ENCODE results near the gene IL15RA.

The IL15RA gene

GRCh38 chr10:5935628-5936027 is 41.7 kb downstream of the IL15RA start:
- no peak for TF ChIP-seq CTCF (IDR thresholded peaks at IDR 0.05)

- TF ChIP-seq CTCF (IDR thresholded peaks at IDR 0.05): no peak
These were observed 43.3 kb downstream of the IL15RA start for GRCh38 chr10:5933909-5934546.

GRCh38 chr10:5932345-5932744 is 45.0 kb downstream of the IL15RA start:
- TF ChIP-seq CTCF (IDR thresholded peaks at IDR 0.05): no peak

GRCh38 chr10:5930272-5930671 is 47.1 kb downstream of the IL15RA start:
- no peak for TF ChIP-seq CTCF (IDR thresholded peaks at IDR 0.05)

- no peak for TF ChIP-seq CTCF (IDR thresholded peaks at IDR 0.05)
These were observed 47.9 kb downstream of the IL15RA start for GRCh38 chr10:5929442-5929841.

- no peak for TF ChIP-seq CTCF (IDR thresholded peaks at IDR 0.05)
These were observed 50.0 kb downstream of the IL15RA start for GRCh38 chr10:5927306-5927705.

- no peak for TF ChIP-seq CTCF (IDR thresholded peaks at IDR 0.05)
These were observed 52.5 kb downstream of the IL15RA start for GRCh38 chr10:5924889-5925288.

GRCh38 chr10:5921746-5922145 is 55.6 kb downstream of the IL15RA start:
- TF ChIP-seq CTCF (IDR thresholded peaks at IDR 0.05): no peak
